Lung (tissue), 12 donors: Measurements from ENCODE around the gene PGM2L1. TPM values are rescaled to one million over a fixed set of nuclear protein-coding genes. Genes with fewer than 3 reads are reported as not detected.

Experiments used
- ATAC-seq: fragments of 200-7000 bp; cut with Tn5 transposase; one replicate; pipeline ENCODE4 v1.9.1; 2020; ENCODE audit warnings: moderate number of reproducible peaks; ENCODE audit not compliant: insufficient read depth, low FRiP score
- DNase-seq, 3 donors: peaks; one replicate each; pipeline ENCODE4 v3.0.0-alpha.2; 2013 to 2017
- H3K27ac ChIP-seq, 2 donors: one replicate each; pipeline ENCODE4 v1.5.1; 2013; ENCODE audit warnings: mild to moderate bottlenecking in 2 of 2, moderate library complexity in 2 of 2, control low read depth in 1 of 2, inconsistent platforms in 1 of 2, low read depth in 1 of 2, low read length in 1 of 2
- H3K27me3 ChIP-seq, 3 donors: one replicate each; pipeline ENCODE4 v1.5.1; 2013; ENCODE audit warnings: low read length in 2 of 3; ENCODE audit not compliant: control insufficient read depth in 3 of 3, insufficient read depth in 3 of 3
- H3K36me3 ChIP-seq, 4 donors: one replicate each; pipeline ENCODE4 v1.5.1; 2013; ENCODE audit warnings: low read length in 4 of 4, mild to moderate bottlenecking in 1 of 4, moderate library complexity in 1 of 4; ENCODE audit not compliant: control insufficient read depth in 4 of 4, insufficient read depth in 4 of 4
- H3K4me1 ChIP-seq, 5 donors: one replicate each; pipeline ENCODE4 v1.5.1; 2013; ENCODE audit warnings: low read length in 5 of 5, mild to moderate bottlenecking in 2 of 5, moderate library complexity in 1 of 5; ENCODE audit not compliant: control insufficient read depth in 5 of 5, insufficient read depth in 5 of 5
- H3K4me3 ChIP-seq: one replicate; pipeline ENCODE4 v1.5.1; 2013; ENCODE audit warnings: mild to moderate bottlenecking, control low read depth, moderate library complexity
- H3K9ac ChIP-seq, 2 donors: one replicate each; pipeline ENCODE4 v1.5.1; 2013; ENCODE audit warnings: low read length in 2 of 2, control low read depth in 1 of 2; ENCODE audit not compliant: insufficient read depth in 1 of 2
- H3K9me3 ChIP-seq, 4 donors: one replicate each; pipeline ENCODE4 v1.5.1; 2013; ENCODE audit warnings: low read length in 3 of 4, mild to moderate bottlenecking in 1 of 4, moderate library complexity in 1 of 4; ENCODE audit not compliant: control insufficient read depth in 4 of 4, insufficient read depth in 3 of 4
- CTCF ChIP-seq: IDR thresholded peaks from 2 replicates; pipeline ENCODE4 v1.5.1; 2012; ENCODE audit warnings: mild to moderate bottlenecking; ENCODE audit errors: control extremely low read depth, extremely low read depth
- WGBS, 2 donors: extraction: QIAGEN DNeasy Blood & Tissue Kit; methylation state at CpG; one replicate each; pipeline ENCODE4 v1.1.7; 2013; 5-methylcytosine and 5-hydroxymethylcytosine counted together
- polyA plus RNA-seq, 2 donors: library from polyadenylated mRNA; stranded (reverse); fragments of 200-250 nt; gene quantifications; one replicate each; pipeline ENCODE4 v1.2.1, GENCODE V29; 2013
- total RNA-seq, 2 donors: library from RNA; depleted of rRNA in 1 of 2; stranded (reverse); fragments of >200 nt in 1 of 2; gene quantifications; one replicate each; pipeline ENCODE4 v1.2.1, GENCODE V29; 2014 to 2021
- donor health status: control.
- donor health status: control.
- donor health status: Bipolar disorder and iron deficiency.
- donor health status: healthy.
- donor health status: DM: yes; HTN: yes; CAD: no.

The PGM2L1 gene
- total and polyA plus RNA-seq, 4 donors, result 1.2 to 10.4 (median 5.1) TPM

- Histone ChIP-seq H3K27ac (no peak overlapping the region), H3K27me3 (no peaks in the 10 kb centered on the region), H3K9me3 (no peaks in the 10 kb centered on the region), H3K36me3 (no peaks in the 10 kb centered on the region), H3K4me1 (peaks cover 0 to 2% (median 0%) of the 10 kb centered on the region in 5 donors), H3K4me3 (no peak overlapping the region), H3K9ac (no peak overlapping the region)
- ATAC-seq (no peak), DNase-seq (no peak)
- 86 to 87% methylated on average over 3 of the region's 3 CpGs for WGBS, 2 donors
- TF ChIP-seq CTCF, result no peak
Measured at GRCh38 chr11:74299015-74299414, 99.2 kb downstream of the PGM2L1 start.

- H3K27ac ChIP-seq, result no peak overlapping the region
- no peak for DNase-seq
- no peak for TF ChIP-seq CTCF
Measured at GRCh38 chr11:74297484-74297883, 100.7 kb downstream of the PGM2L1 start.

GRCh38 chr11:74288911-74289310, 109.3 kb downstream of the PGM2L1 start:
- no peaks in the 10 kb centered on the region for H3K27me3 ChIP-seq
- no peak for DNase-seq
- no peaks in the 10 kb centered on the region for H3K9me3 ChIP-seq
- TF ChIP-seq CTCF, result no peak
- no peak for ATAC-seq
- H3K4me3 ChIP-seq, result no peak overlapping the region
- 58 to 65% methylated on average over 4 of the region's 4 CpGs for WGBS, 2 donors
- H3K4me1 ChIP-seq, result no peaks in the 10 kb centered on the region
- H3K9ac ChIP-seq, result no peak overlapping the region
- H3K27ac ChIP-seq, result no peak overlapping the region
- H3K36me3 ChIP-seq, result no peaks in the 10 kb centered on the region

More at GRCh38 chr11:74297484-74297883, 100.7 kb downstream of the PGM2L1 start:
- 91 to 96% methylated on average over 1 of the region's 1 CpG for WGBS, 2 donors
- Histone ChIP-seq H3K4me1 (peaks cover 0 to 2% (median 0%) of the 10 kb centered on the region in 5 donors), H3K9ac (no peak overlapping the region), H3K4me3 (no peak overlapping the region), H3K27me3 (no peaks in the 10 kb centered on the region), H3K36me3 (no peaks in the 10 kb centered on the region), H3K9me3 (no peaks in the 10 kb centered on the region)
- no peak for ATAC-seq

GRCh38 chr11:74288161-74288560, 110.1 kb downstream of the PGM2L1 start:
- Histone ChIP-seq H3K9me3 (no peaks in the 10 kb centered on the region), H3K4me1 (peaks cover 0 to 2% (median 0%) of the 10 kb centered on the region in 5 donors), H3K9ac (no peak overlapping the region), H3K27me3 (no peaks in the 10 kb centered on the region), H3K36me3 (no peaks in the 10 kb centered on the region), H3K4me3 (no peak overlapping the region), H3K27ac (no peak overlapping the region)
- WGBS, 2 donors, result 21 to 45% methylated on average over 1 of the region's 1 CpG
- DNase-seq (no peak), ATAC-seq (peak; percentile 34)
- TF ChIP-seq CTCF, result no peak
